Epithelial cell of proximal tubule (primary cell): ENCODE measurements around the gene SPANXB1. TPM values are rescaled to one million over a fixed set of nuclear protein-coding genes. Genes with fewer than 3 reads are reported as not detected.
"Not testable (repeated sequence)": the region's sequence is repeated elsewhere in the genome, so short reads cannot be mapped to it uniquely, and the experiment has no call there.

ENCODE experiments used
- DNase-seq: peaks from one replicate; pipeline ENCODE4 v3.0.0-alpha.2; 2011; ENCODE audit warnings: low read depth
- H3K4me3 ChIP-seq: 2 replicates; pipeline ENCODE4 v1.5.1; 2011; ENCODE audit warnings: low read depth, mild to moderate bottlenecking, low read length
- total RNA-seq: library from RNA; depleted of rRNA; stranded (reverse); fragments of >200 nt; gene quantifications from 2 replicates; pipeline ENCODE4 v1.2.3, GENCODE V29; 2015
- TF ChIP-seq, protein P1 (sequence below): conservative IDR thresholded peaks from 2 replicates; pipeline ENCODE4 v1.5.1; 2012; ENCODE audit warnings: low read depth, mild to moderate bottlenecking, low read length

The SPANXB1 gene, protein sequence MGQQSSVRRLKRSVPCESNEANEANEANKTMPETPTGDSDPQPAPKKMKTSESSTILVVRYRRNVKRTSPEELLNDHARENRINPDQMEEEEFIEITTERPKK
- total RNA-seq = 0.65 TPM in 1 of 2 replicates, not detected in the other

DNA sequence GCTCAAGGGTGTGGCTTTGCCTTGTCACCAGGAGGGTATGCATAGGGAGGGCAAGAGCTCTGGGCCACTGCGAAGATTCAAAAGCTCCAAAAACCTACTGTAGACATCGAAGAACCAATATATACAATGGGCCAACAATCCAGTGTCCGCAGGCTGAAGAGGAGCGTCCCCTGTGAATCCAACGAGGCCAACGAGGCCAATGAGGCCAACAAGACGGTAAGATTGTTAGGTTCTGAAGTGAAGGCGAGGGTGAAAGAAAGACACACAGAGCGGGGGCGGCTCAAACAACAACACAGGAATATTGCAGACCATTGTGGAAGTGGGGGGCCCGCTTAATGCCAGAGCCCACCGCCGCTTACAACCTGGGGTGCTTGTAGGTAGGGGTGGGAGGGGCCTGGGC lies at the start of gene SPANXB1:
Gene SPANXB1 (plus strand): TSS at position 27 of the 400 bp plus-strand sequence. CDS start 100 bp downstream, at position 127.
- not testable (repeated sequence) for H3K4me3 ChIP-seq, DNase-seq

DNA sequence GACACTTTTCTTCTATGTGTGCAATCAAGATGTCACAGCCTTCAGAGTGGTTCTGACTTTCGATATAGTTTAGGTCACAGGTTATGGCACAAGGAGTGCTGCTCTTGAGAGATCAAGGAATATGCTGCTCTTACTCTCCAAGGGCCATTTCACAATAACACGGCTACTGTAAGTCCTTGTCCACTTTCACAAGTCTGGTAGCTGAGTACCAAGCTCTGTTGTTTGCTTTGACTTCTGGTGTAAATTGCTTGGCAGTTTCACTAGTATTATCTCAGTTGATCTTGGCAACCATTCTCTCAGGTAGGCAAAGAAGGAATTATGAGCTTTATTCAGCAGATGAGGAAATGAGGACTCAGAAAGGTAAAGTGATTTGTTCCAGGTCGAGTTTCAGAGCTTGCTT lies 35.4 kb upstream of the SPANXB1 start:
- DNase-seq = no peak
- TF ChIP-seq, protein P1, sequence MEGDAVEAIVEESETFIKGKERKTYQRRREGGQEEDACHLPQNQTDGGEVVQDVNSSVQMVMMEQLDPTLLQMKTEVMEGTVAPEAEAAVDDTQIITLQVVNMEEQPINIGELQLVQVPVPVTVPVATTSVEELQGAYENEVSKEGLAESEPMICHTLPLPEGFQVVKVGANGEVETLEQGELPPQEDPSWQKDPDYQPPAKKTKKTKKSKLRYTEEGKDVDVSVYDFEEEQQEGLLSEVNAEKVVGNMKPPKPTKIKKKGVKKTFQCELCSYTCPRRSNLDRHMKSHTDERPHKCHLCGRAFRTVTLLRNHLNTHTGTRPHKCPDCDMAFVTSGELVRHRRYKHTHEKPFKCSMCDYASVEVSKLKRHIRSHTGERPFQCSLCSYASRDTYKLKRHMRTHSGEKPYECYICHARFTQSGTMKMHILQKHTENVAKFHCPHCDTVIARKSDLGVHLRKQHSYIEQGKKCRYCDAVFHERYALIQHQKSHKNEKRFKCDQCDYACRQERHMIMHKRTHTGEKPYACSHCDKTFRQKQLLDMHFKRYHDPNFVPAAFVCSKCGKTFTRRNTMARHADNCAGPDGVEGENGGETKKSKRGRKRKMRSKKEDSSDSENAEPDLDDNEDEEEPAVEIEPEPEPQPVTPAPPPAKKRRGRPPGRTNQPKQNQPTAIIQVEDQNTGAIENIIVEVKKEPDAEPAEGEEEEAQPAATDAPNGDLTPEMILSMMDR = no peak
- H3K4me3 ChIP-seq = no peak overlapping the region

DNA sequence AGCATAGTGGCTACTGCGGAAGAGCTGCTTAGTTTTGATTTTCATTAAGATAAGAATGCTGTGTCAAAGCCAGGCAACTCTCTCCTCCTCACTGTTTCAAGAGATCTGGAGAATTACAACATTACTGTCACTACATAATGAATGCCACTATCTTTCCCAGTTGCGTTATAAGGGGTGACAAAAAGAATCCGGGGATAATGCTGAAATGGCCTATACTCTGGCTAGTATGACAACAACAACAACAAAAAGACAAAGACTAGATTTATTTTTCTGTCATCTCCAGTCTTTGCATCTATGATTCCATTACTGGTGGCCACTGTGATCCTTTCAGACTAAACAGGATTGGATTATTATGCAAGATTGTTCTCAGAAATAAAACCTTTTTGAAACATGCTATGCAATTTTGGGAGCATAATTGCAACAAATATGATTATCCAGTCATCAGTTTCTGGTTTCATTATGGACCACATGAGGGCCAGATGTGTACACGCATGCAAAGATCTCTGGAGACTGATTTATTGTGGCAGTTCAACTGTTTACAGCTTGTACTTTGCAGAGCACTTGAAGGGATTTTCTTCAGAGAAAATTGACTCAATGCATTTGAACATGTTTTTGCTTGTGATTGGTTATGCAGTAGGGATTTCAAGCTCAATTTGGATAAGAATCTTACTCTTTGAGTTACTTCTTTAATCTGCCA lies 31.1 kb upstream of the SPANXB1 start:
- TF ChIP-seq, protein P1 = no peak
- H3K4me3 ChIP-seq = no peak overlapping the region
- DNase-seq = no peak

DNA sequence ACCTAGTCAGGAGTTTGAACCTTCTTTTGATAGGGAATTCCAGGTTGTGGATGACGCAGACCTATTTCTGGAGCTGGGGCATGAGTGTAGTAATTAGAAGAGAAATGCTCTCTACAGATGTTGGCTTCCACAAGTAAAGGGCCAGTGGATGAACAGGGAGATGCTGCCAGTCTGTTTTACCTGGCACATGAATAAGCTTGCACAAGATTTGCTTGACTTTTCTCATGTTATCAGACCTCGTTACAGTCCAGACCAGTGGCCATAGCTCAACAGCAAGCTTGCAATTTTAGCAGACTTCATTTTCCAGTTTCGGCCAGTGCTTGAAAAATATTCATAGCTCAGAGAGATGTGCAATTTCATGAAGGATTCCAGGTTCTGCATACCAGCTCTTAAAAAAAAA lies 26.9 kb upstream of the SPANXB1 start:
- TF ChIP-seq, protein P1 = no peak
- no peak for DNase-seq
- H3K4me3 ChIP-seq = no peak overlapping the region

DNA sequence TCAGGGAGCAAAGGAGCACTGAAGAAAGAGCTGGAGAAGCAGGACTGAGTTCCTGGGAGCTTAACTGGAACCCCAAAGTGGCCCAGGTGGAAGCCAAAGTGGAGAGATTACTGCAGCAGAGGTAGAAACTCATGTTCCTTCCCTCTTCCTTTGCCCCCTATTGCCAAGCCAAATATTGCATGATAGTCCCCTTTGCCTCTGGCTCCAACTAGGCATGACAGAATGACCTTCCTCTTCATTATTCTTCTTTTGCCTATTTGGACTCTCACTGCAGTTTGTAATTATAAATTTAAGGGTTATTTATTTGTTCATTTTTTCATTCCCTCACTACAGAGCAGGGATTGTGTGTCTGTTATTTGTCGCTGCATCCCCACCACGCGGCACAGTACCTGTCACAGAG lies 22.1 kb upstream of the SPANXB1 start:
- H3K4me3 ChIP-seq = no peak overlapping the region
- TF ChIP-seq, protein P1 = no peak
- DNase-seq = no peak

DNA sequence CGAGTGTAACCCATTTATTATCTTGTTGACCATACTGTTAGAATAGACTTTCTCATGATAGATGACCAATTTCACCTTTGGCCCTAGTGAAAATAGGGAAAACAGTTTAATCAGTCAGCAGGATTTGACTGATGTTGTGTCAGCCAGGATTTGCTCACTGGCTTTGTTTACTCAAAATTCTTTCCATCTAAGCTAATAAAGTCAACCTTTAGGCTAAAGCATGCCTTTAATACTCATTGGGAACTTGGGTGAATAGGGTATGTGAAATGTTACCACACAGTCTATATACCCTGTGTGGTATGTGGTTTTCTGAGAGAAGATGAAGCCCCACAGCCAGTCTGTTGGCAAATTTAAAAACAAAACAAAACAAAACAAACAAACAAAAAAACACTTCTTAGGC lies 18.7 kb upstream of the SPANXB1 start:
- no peak for DNase-seq
- TF ChIP-seq, protein P1 = no peak
- no peak overlapping the region for H3K4me3 ChIP-seq

DNA sequence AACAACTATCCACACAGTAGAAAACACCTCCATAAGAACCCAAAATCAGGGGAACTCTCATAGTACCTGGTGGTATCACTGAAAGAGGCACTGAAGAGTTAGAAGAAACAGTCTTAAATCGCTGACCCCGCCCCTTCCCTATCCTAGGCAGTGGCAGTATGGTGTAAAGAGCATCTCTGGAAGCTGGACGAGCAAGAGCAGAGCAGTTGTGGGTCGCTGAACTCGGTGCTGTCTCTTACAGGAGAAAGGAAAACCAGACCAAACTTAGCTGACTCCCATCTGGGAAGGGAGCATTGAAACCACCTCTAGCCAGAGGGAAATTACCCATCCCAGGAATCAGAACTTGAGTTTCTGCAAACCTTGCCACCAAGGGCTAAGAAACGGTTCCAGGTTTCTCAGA lies 2.8 kb downstream of the SPANXB1 start:
- not testable (repeated sequence) for DNase-seq, H3K4me3 ChIP-seq

DNA sequence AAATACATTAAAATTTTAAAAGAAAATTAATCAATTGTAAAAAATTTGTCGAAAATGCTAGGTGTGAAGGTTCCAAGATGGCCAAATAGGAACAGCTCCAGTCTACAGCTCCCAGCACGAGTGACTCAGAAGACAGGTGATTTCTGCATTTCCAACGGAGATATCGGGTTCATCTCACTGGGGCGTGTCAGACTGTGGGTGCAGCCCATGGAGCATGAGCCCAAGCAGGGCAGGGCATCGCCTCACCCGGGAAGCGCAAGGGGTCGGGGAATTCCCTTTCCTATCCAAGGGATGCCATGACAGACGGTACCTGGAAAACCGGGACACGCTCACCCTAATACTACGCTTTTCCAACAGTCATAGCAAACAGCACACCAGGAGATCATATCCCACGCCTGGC lies 41.9 kb downstream of the SPANXB1 start:
- DNase-seq, H3K4me3 ChIP-seq: not testable (repeated sequence)

DNA sequence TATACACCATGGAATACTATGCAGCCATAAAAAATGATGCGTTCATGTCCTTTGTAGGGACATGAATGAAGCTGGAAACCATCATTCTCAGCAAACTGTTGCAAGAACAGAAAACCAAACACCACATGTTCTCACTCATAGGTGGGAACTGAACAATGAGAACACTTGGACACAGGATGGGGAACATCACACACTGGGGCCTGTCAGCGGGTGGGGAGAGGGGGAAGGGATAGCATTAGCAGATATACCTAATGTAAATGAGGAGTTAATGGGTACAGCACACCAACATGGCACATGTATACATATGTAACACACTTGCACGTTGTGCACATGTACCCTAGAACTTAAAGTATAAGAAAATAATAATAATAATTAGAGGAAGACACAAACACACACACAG lies 47.5 kb downstream of the SPANXB1 start:
- not testable (repeated sequence) for DNase-seq

DNA sequence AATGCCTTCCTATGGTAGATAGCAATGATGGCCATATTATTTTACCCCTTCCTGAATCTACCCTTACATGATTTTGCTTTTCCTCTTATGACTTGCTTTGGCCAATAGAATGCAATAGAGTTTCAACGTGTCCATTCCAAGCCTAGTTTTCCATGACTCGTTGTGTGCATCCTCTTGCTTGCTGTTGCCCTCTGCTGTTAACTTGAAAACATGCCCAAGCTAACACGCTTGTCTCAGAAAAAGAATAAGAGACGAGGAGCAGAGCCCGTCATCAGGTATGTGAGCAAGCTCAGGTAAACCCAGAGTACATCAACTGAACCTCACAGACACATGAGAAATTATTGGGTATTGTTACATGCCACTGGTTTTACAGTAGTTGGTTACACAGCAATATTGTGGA lies 49.7 kb downstream of the SPANXB1 start:
- not testable (repeated sequence) for DNase-seq, H3K4me3 ChIP-seq

More for the DNA sequence above, 47.5 kb downstream of the SPANXB1 start:
- not testable (repeated sequence) for H3K4me3 ChIP-seq
